WTC11 (cell line): Measurements from ENCODE around the gene STPG4. TPM values are rescaled to one million over a fixed set of nuclear protein-coding genes. Genes with fewer than 3 reads are reported as not detected.

Source experiments
- ATAC-seq: fragments of 200-7000 bp; cut with Tn5 transposase; 2 replicates; pipeline ENCODE4 v1.10.0; 2021; ENCODE audit warnings: mild to moderate bottlenecking, moderate library complexity
- CTCF ChIA-PET: fragments of 300-600 bp; sonication (Branson Sonifier 250); formaldehyde crosslinking; loops from one replicate; lab custom pipeline; 2021; ENCODE audit warnings: antibody characterized with exemption; lab: Charles Lee
- POLR2A ChIA-PET: fragments of 350-600 bp; sonication (Branson Sonifier 250); formaldehyde crosslinking; loops from one replicate; lab custom pipeline; 2021; ENCODE audit warnings: antibody characterized with exemption; lab: Charles Lee
- DNase-seq: peaks from one replicate; pipeline ENCODE4 v3.0.0; 2021; ENCODE audit warnings: low spot score
- H3K27ac Mint-ChIP-seq: 2 replicates; pipeline ENCODE4 v1.8.0; 2021; ENCODE audit warnings: mixed read lengths
- H3K27me3 Mint-ChIP-seq: 2 replicates; pipeline ENCODE4 v1.8.0; 2021; ENCODE audit warnings: low read depth, mild to moderate bottlenecking, moderate library complexity, mixed read lengths
- H3K36me3 Mint-ChIP-seq: 2 replicates; pipeline ENCODE4 v1.8.0; 2021; ENCODE audit warnings: mixed read lengths
- H3K4me1 Mint-ChIP-seq: 2 replicates; pipeline ENCODE4 v1.8.0; 2022; ENCODE audit warnings: mixed read lengths
- H3K4me3 Mint-ChIP-seq: 2 replicates; pipeline ENCODE4 v1.8.0; 2021; ENCODE audit warnings: mild to moderate bottlenecking, moderate library complexity, mixed read lengths
- H3K9me3 Mint-ChIP-seq: 2 replicates; pipeline ENCODE4 v1.8.0; 2021; ENCODE audit warnings: mixed read lengths
- AR ChIP-seq: fragments of 250-450 bp; sonication (Bioruptor Pico); IDR thresholded peaks from 2 replicates; pipeline ENCODE4 v1.9.0; 2021; ENCODE audit warnings: mild to moderate bottlenecking
- CDX4 ChIP-seq: fragments of 250-450 bp; sonication (Bioruptor Pico); IDR thresholded peaks from 2 replicates; pipeline ENCODE4 v1.9.0; 2021; ENCODE audit warnings: moderate library complexity, mild to moderate bottlenecking, inconsistent platforms, borderline replicate concordance
- ERG ChIP-seq: fragments of 250-450 bp; sonication (Bioruptor Pico); IDR thresholded peaks from 2 replicates; pipeline ENCODE4 v1.8.0; 2021; ENCODE audit warnings: mild to moderate bottlenecking
- ETV6 ChIP-seq: sonication (generic); formaldehyde crosslinking; IDR thresholded peaks from 2 replicates; pipeline ENCODE4 v1.8.1; 2022; ENCODE audit warnings: mild to moderate bottlenecking, missing genetic modification reagents
- GABPB1 ChIP-seq: sonication (generic); formaldehyde crosslinking; IDR thresholded peaks from 2 replicates; pipeline ENCODE4 v1.8.1; 2023; ENCODE audit warnings: mild to moderate bottlenecking, missing genetic modification reagents
- GTF2I ChIP-seq: fragments of 250-450 bp; sonication (Bioruptor Pico); conservative IDR thresholded peaks from 2 replicates; pipeline ENCODE4 v1.4.0; 2021; ENCODE audit warnings: mild to moderate bottlenecking
- IRF2 ChIP-seq: sonication (generic); formaldehyde crosslinking; IDR thresholded peaks from 2 replicates; pipeline ENCODE4 v1.8.0; 2022; ENCODE audit warnings: low read depth, missing genetic modification reagents, borderline replicate concordance
- KAT7 ChIP-seq: sonication (generic); formaldehyde crosslinking; IDR thresholded peaks from 2 replicates; pipeline ENCODE4 v1.8.1; 2023; ENCODE audit warnings: missing genetic modification reagents, mild to moderate bottlenecking, borderline replicate concordance
- SOX15 ChIP-seq: fragments of 250-450 bp; sonication (Bioruptor Pico); IDR thresholded peaks from 2 replicates; pipeline ENCODE4 v1.9.0; 2021; ENCODE audit warnings: mild to moderate bottlenecking
- ZNF121 ChIP-seq: sonication (generic); formaldehyde crosslinking; IDR thresholded peaks from 2 replicates; pipeline ENCODE4 v1.8.0; 2023; ENCODE audit warnings: missing genetic modification reagents
- ZNF396 ChIP-seq: fragments of 250-450 bp; sonication (Bioruptor Pico); IDR thresholded peaks from 2 replicates; pipeline ENCODE4 v1.8.0; 2021; ENCODE audit warnings: mild to moderate bottlenecking, moderate library complexity, borderline replicate concordance
- ZNF512 ChIP-seq: sonication (generic); formaldehyde crosslinking; IDR thresholded peaks from 2 replicates; pipeline ENCODE4 v1.8.1; 2022; ENCODE audit warnings: missing genetic modification reagents, borderline replicate concordance
- total RNA-seq: library from RNA; stranded (reverse); gene quantifications from 3 replicates; pipeline ENCODE4 v1.2.3, GENCODE V29; 2021
- TF ChIP-seq, protein P1 (sequence below): fragments of 250-450 bp; sonication (Bioruptor Pico); IDR thresholded peaks from 2 replicates; pipeline ENCODE4 v2.1.2; 2022; ENCODE audit warnings: mild to moderate bottlenecking, moderate library complexity
- TF ChIP-seq, protein P2 (sequence below): sonication (generic); formaldehyde crosslinking; IDR thresholded peaks from 2 replicates; pipeline ENCODE4 v1.8.0; 2023; ENCODE audit warnings: mild to moderate bottlenecking, missing genetic modification reagents

The STPG4 gene
- total RNA-seq, 1 experiment from 2014 or later = not detected

- no peak for TF ChIP-seq CDX4 (CRISPR knock-in tag)
- TF ChIP-seq, all 79 proteins: peak for 0
Measured at GRCh38 chr2:47086571-47086970, 68.5 kb downstream of the STPG4 start (continued).

- H3K9me3 Mint-ChIP-seq = no peaks in the 10 kb centered on the region
- no peak for DNase-seq
- peaks cover 13% of the 10 kb centered on the region for H3K27me3 Mint-ChIP-seq
- no peak overlapping the region for H3K27ac Mint-ChIP-seq
- ATAC-seq = no peak
- CTCF ChIA-PET = interaction anchor here (0.9 kb wide), 1 partner anchor 97 kb away, joined by 3 read pairs; no protein-coding TSS in a partner anchor
- TF ChIP-seq ZNF396 (CRISPR knock-in tag) (no peak), KAT7 (CRISPR knock-in tag) (no peak), AR (no peak), ETV6 (CRISPR knock-in tag) (no peak), CDX4 (CRISPR knock-in tag) (no peak), ERG (CRISPR knock-in tag) (no peak), GTF2I (CRISPR knock-in tag) (no peak), GABPB1 (CRISPR knock-in tag) (no peak)
- TF ChIP-seq, all 79 proteins: peak for 0
- Mint-ChIP-seq H3K36me3 (no peaks in the 10 kb centered on the region), H3K4me1 (0 out of 2 replicates have a peak, but pooled peaks cover 2% of the 10 kb centered on the region), H3K4me3 (no peak overlapping the region)
- POLR2A ChIA-PET = no interaction called here
Measured at GRCh38 chr2:47086054-47086471, 69.0 kb downstream of the STPG4 start.

GRCh38 chr2:47083886-47084687 is 71.0 kb downstream of the STPG4 start:
- no peak overlapping the region for H3K4me3 Mint-ChIP-seq
- POLR2A ChIA-PET = no interaction called here
- no peak overlapping the region for H3K27ac Mint-ChIP-seq
- H3K27me3 Mint-ChIP-seq = no peaks in the 10 kb centered on the region
- H3K36me3 Mint-ChIP-seq = no peaks in the 10 kb centered on the region
- CTCF ChIA-PET = no interaction called here
- ATAC-seq (no peak), DNase-seq (no peak)
- H3K9me3 Mint-ChIP-seq = no peaks in the 10 kb centered on the region
- peaks cover 8% of the 10 kb centered on the region for H3K4me1 Mint-ChIP-seq
- TF ChIP-seq AR = no peak
- TF ChIP-seq SOX15 = no peak
- TF ChIP-seq, protein P1, sequence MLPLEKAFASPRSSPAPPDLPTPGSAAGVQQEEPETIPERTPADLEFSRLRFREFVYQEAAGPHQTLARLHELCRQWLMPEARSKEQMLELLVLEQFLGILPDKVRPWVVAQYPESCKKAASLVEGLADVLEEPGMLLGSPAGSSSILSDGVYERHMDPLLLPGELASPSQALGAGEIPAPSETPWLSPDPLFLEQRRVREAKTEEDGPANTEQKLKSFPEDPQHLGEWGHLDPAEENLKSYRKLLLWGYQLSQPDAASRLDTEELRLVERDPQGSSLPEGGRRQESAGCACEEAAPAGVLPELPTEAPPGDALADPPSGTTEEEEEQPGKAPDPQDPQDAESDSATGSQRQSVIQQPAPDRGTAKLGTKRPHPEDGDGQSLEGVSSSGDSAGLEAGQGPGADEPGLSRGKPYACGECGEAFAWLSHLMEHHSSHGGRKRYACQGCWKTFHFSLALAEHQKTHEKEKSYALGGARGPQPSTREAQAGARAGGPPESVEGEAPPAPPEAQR (CRISPR knock-in tag) = no peak
- TF ChIP-seq IRF2 (CRISPR knock-in tag) = no peak
- TF ChIP-seq ZNF121 (CRISPR knock-in tag) = no peak
- no peak for TF ChIP-seq ZNF512 (CRISPR knock-in tag)
- TF ChIP-seq, protein P2, sequence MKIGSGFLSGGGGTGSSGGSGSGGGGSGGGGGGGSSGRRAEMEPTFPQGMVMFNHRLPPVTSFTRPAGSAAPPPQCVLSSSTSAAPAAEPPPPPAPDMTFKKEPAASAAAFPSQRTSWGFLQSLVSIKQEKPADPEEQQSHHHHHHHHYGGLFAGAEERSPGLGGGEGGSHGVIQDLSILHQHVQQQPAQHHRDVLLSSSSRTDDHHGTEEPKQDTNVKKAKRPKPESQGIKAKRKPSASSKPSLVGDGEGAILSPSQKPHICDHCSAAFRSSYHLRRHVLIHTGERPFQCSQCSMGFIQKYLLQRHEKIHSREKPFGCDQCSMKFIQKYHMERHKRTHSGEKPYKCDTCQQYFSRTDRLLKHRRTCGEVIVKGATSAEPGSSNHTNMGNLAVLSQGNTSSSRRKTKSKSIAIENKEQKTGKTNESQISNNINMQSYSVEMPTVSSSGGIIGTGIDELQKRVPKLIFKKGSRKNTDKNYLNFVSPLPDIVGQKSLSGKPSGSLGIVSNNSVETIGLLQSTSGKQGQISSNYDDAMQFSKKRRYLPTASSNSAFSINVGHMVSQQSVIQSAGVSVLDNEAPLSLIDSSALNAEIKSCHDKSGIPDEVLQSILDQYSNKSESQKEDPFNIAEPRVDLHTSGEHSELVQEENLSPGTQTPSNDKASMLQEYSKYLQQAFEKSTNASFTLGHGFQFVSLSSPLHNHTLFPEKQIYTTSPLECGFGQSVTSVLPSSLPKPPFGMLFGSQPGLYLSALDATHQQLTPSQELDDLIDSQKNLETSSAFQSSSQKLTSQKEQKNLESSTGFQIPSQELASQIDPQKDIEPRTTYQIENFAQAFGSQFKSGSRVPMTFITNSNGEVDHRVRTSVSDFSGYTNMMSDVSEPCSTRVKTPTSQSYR (CRISPR knock-in tag) = no peak
